K562 (cell line): ENCODE results near the gene IFT172.

Experiments used
- ATF7 ChIP-seq: fragments of 450-650 bp; IDR thresholded peaks from 2 replicates; pipeline ENCODE4 v1.7.1; 2014; ENCODE audit warnings: mild to moderate bottlenecking, moderate library complexity
- OTX1 ChIP-seq: fragments of 450-650 bp; formaldehyde crosslinking; IDR thresholded peaks from 2 replicates; pipeline ENCODE4 v1.4.0; 2022; ENCODE audit warnings: mild to moderate bottlenecking
- SRSF1 ChIP-seq: fragments of 200-400 bp; formaldehyde crosslinking; IDR thresholded peaks from 2 replicates; pipeline ENCODE4 v1.6.1; 2017; ENCODE audit warnings: mild to moderate bottlenecking, low read depth, low read length, moderate library complexity
- TAF1 ChIP-seq: IDR thresholded peaks from 2 replicates; pipeline ENCODE4 v1.6.1; 2011; ENCODE audit warnings: mild to moderate bottlenecking, low read length, moderate library complexity; ENCODE audit not compliant: insufficient read depth, control insufficient read depth, severe bottlenecking; ENCODE audit errors: extremely low read depth
- ZFPM2 ChIP-seq: fragments of 250-450 bp; sonication (Bioruptor Pico); IDR thresholded peaks from 2 replicates; pipeline ENCODE4 v1.5.1; 2022; ENCODE audit warnings: mild to moderate bottlenecking
- TF ChIP-seq, protein P1 (sequence below): fragments of 450-650 bp; IDR thresholded peaks from 2 replicates; pipeline ENCODE4 v1.7.1; 2018; ENCODE audit warnings: mild to moderate bottlenecking, low read depth; ENCODE audit not compliant: partially characterized antibody
- TF ChIP-seq, protein P2 (sequence below), 3 experiments: IDR thresholded peaks in 2 of 3; conservative IDR thresholded peaks in 1 of 3; 2 replicates each; pipeline ENCODE4 v1.5.1; 2011 to 2012; ENCODE audit warnings: low read length in 3 of 3, mild to moderate bottlenecking in 3 of 3, control low read depth in 2 of 3, improper control_type of control experiment in 1 of 3, inconsistent platforms in 1 of 3, low read depth in 1 of 3, mixed read lengths in 1 of 3, moderate library complexity in 1 of 3; ENCODE audit not compliant: insufficient read depth in 2 of 3

DNA sequence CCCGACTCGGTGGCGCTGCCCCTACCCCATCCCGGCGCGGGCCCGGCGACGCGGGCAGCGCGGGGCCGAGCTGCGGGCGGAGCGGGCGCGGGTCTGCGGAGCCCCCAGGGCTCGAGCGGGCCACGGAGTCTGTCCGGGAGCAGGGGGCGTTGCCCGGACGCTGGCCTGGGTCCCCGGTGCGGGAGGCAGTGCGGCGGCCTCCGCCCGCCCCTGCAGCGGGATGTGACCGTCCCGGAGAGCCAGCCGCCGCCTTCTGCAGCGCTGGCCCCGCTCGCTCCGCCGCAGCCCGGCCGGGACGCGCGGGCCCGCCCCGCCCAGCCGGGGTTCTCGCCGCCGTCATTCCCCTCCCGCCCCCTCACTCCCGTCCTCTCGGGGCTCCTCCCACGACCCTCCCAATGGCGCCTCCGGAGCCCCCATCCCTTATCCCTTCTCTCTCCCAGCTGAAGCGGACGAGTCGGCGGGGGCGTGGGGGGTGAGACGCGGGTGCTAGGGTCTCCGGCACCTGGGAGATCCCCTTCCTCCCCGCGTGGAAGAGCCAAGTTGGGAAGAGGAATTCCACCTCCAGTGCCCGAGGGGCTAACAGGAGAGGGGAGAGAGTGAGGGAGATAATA lies 5.5 kb upstream of the IFT172 start, which contains the start of gene FNDC4:
- no peak for TF ChIP-seq OTX1 (CRISPR knock-in tag)
- no peak for TF ChIP-seq SRSF1
- TF ChIP-seq, protein P1, sequence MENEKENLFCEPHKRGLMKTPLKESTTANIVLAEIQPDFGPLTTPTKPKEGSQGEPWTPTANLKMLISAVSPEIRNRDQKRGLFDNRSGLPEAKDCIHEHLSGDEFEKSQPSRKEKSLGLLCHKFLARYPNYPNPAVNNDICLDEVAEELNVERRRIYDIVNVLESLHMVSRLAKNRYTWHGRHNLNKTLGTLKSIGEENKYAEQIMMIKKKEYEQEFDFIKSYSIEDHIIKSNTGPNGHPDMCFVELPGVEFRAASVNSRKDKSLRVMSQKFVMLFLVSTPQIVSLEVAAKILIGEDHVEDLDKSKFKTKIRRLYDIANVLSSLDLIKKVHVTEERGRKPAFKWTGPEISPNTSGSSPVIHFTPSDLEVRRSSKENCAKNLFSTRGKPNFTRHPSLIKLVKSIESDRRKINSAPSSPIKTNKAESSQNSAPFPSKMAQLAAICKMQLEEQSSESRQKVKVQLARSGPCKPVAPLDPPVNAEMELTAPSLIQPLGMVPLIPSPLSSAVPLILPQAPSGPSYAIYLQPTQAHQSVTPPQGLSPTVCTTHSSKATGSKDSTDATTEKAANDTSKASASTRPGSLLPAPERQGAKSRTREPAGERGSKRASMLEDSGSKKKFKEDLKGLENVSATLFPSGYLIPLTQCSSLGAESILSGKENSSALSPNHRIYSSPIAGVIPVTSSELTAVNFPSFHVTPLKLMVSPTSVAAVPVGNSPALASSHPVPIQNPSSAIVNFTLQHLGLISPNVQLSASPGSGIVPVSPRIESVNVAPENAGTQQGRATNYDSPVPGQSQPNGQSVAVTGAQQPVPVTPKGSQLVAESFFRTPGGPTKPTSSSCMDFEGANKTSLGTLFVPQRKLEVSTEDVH, result no peak
- no peak for TF ChIP-seq ZFPM2 (CRISPR knock-in tag)
- TF ChIP-seq, protein P2, sequence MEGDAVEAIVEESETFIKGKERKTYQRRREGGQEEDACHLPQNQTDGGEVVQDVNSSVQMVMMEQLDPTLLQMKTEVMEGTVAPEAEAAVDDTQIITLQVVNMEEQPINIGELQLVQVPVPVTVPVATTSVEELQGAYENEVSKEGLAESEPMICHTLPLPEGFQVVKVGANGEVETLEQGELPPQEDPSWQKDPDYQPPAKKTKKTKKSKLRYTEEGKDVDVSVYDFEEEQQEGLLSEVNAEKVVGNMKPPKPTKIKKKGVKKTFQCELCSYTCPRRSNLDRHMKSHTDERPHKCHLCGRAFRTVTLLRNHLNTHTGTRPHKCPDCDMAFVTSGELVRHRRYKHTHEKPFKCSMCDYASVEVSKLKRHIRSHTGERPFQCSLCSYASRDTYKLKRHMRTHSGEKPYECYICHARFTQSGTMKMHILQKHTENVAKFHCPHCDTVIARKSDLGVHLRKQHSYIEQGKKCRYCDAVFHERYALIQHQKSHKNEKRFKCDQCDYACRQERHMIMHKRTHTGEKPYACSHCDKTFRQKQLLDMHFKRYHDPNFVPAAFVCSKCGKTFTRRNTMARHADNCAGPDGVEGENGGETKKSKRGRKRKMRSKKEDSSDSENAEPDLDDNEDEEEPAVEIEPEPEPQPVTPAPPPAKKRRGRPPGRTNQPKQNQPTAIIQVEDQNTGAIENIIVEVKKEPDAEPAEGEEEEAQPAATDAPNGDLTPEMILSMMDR (IDR thresholded peaks at IDR 0.05 in 2 of 3, conservative IDR thresholded peaks at IDR 0.05 in 1 of 3; ENCODE audit: insufficient read depth in 2 of 3, low read depth in 1 of 3, low read length in 3 of 3), result no peak
- no peak; the same call in 1 of the 2 replicates for TF ChIP-seq ATF7
- no peak for TF ChIP-seq TAF1
